GM12892 (cell line): Measurements from ENCODE around the gene AKAP13.

Experiments
- DNase-seq: peaks from one replicate; pipeline ENCODE4 v3.0.0; 2011; ENCODE audit not compliant: insufficient read length
- FAIRE-seq: peaks from 2 replicates; lab custom pipeline; 2011; peaks lifted over from hg19 to GRCh38; lab: Jason Lieb, UNC
- POLR2A ChIP-seq: IDR thresholded peaks from 2 replicates; pipeline ENCODE4 v1.6.1; 2011; ENCODE audit warnings: low read depth, low read length, control low read depth
- POLR2AphosphoS5 ChIP-seq: IDR thresholded peaks from 2 replicates; pipeline ENCODE4 v1.6.1; 2011; ENCODE audit warnings: low read depth, low read length, control low read depth
- TAF1 ChIP-seq: IDR thresholded peaks from 2 replicates; pipeline ENCODE4 v1.6.1; 2011; ENCODE audit warnings: low read depth, mild to moderate bottlenecking, control low read depth, low read length, borderline replicate concordance

AKAP13 gene

GRCh38 chr15:85700767-85701166 is 320.4 kb downstream of the AKAP13 start:
- DNase-seq (no peak), FAIRE-seq (no peak)
- TF ChIP-seq TAF1 = no peak
- no peak for TF ChIP-seq POLR2A
- TF ChIP-seq POLR2AphosphoS5 = no peak

GRCh38 chr15:85702321-85703101 is 322.1 kb downstream of the AKAP13 start:
- peak; percentile 94 for FAIRE-seq

GRCh38 chr15:85704066-85704465 is 323.7 kb downstream of the AKAP13 start:
- DNase-seq = no peak
- TF ChIP-seq TAF1 (no peak), POLR2AphosphoS5 (peak; percentile 45; the same call in 1 of the 2 replicates), POLR2A (peak; percentile 53)
- no peak for FAIRE-seq

More at GRCh38 chr15:85702321-85703101, 322.1 kb downstream of the AKAP13 start:
- DNase-seq = no peak
- TF ChIP-seq POLR2A (peak; percentile 59), POLR2AphosphoS5 (no peak; the same call in 1 of the 2 replicates)

- peak; percentile 44 for FAIRE-seq
- TF ChIP-seq POLR2AphosphoS5 (no peak; the same call in 1 of the 2 replicates), TAF1 (no peak), POLR2A (no peak)
- DNase-seq = no peak
These were observed 324.5 kb downstream of the AKAP13 start for GRCh38 chr15:85704720-85705429.

- FAIRE-seq = peak; percentile 80
- no peak for DNase-seq
These were observed 326.5 kb downstream of the AKAP13 start for GRCh38 chr15:85706779-85707518.

GRCh38 chr15:85707519-85708338 is 327.3 kb downstream of the AKAP13 start:
- no peak for DNase-seq
- TF ChIP-seq TAF1 (peak; percentile 27; the same call in 1 of the 2 replicates), POLR2A (no peak), POLR2AphosphoS5 (no peak)
- FAIRE-seq = peak; percentile 76

More at GRCh38 chr15:85706779-85707518, 326.5 kb downstream of the AKAP13 start:
- TF ChIP-seq TAF1 (no peak), POLR2AphosphoS5 (peak; percentile 64; the same call in 1 of the 2 replicates), POLR2A (no peak)

- DNase-seq (no peak), FAIRE-seq (no peak)
- no peak for TF ChIP-seq POLR2A
- no peak for TF ChIP-seq POLR2AphosphoS5
- no peak for TF ChIP-seq TAF1
These were observed 328.1 kb downstream of the AKAP13 start for GRCh38 chr15:85708402-85708941.

GRCh38 chr15:85709250-85709649 is 328.8 kb downstream of the AKAP13 start:
- DNase-seq (no peak), FAIRE-seq (no peak)
- TF ChIP-seq POLR2AphosphoS5 = no peak
- no peak for TF ChIP-seq POLR2A
- TF ChIP-seq TAF1 = no peak

GRCh38 chr15:85710340-85710842 is 330.0 kb downstream of the AKAP13 start:
- DNase-seq (no peak), FAIRE-seq (peak; percentile 89)
- TF ChIP-seq POLR2AphosphoS5 (peak; percentile 65), TAF1 (no peak), POLR2A (peak; percentile 62)

DNA sequence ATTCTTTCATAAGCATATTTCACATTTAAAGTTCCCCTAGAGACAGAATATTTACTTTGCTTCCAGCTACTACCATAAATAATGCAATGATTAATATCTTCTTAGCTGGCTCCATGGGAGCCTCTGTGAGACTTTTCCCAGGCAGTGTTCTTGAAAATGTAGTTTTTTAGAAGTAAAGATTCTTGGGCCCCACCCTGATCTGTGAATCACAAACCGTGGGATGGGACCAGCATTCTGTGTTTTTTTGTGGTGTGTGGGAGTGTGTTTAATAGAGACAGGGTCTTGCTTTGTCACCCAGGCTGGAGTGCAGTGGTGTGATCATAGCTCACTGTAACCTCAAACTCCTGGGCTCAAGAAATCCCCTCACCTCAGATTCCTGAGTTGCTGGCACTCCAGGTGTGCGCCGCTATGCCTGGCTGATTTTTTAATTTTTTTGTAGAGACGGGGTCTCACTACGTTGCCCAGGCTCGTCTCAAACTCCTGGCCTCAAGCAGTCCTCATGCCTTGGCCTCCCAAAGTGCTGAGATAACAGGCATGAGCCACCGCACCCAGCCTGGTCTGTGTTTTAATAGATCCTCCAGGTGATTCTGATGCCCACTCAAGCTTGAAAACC is 331.3 kb downstream of the AKAP13 start:
- FAIRE-seq = no peak
- no peak for TF ChIP-seq TAF1
- TF ChIP-seq POLR2AphosphoS5 = no peak
- TF ChIP-seq POLR2A = no peak
- DNase-seq = no peak
